T-cell (primary cell): ENCODE data around the gene MEPE. TPM values are rescaled to one million over a fixed set of nuclear protein-coding genes. Genes with fewer than 3 reads are reported as not detected.

Experiments used
- ATAC-seq, 4 experiments: fragments of 200-7000 bp in 3 of 4; fragments of 150-1000 bp in 1 of 4; cut with Tn5 transposase; replicated peaks in 1 of 4; 1 replicate in 3 of 4; 2 replicates in 1 of 4; pipeline ENCODE4 v1.10.0; 2021; ENCODE audit warnings: moderate library complexity in 3 of 4, mild to moderate bottlenecking in 2 of 4, moderate number of reproducible peaks in 1 of 4
- CTCF ChIA-PET, 2 donors: fragments of 300-600 bp; sonication (Branson Sonifier 250); formaldehyde crosslinking; loops; one replicate each; lab custom pipeline; 2022; ENCODE audit warnings: antibody characterized with exemption in 2 of 2; lab: Charles Lee
- POLR2A ChIA-PET, 2 donors: fragments of 300-600 bp; sonication (Branson Sonifier 250); formaldehyde crosslinking; loops; one replicate each; lab custom pipeline; 2022; ENCODE audit warnings: antibody characterized with exemption in 2 of 2; lab: Charles Lee
- DNase-seq, 35 experiments: peaks; one replicate each; pipeline versions ENCODE4 v3.0.0 to v3.0.0-alpha.2; 2013 to 2023
- H3K27ac ChIP-seq: one replicate; pipeline ENCODE4 v1.5.1; 2013; ENCODE audit warnings: low read length
- H3K27me3 ChIP-seq, 2 experiments: replicated peaks in 1 of 2; 1 replicate in 1 of 2; 2 replicates in 1 of 2; pipeline versions ENCODE4 v1.6.1 to v1.7.0; 2013; ENCODE audit warnings: low read length in 1 of 2, mixed read lengths in 1 of 2; ENCODE audit not compliant: control insufficient read depth in 2 of 2, insufficient read depth in 2 of 2; ENCODE audit errors: extremely low read depth in 1 of 2
- H3K36me3 ChIP-seq, 2 donors: 1 replicate in 1 of 2; 2 replicates in 1 of 2; pipeline versions ENCODE4 v1.6.1 to v1.7.0; 2013; ENCODE audit warnings: low read length in 1 of 2; ENCODE audit not compliant: control insufficient read depth in 2 of 2, insufficient read depth in 1 of 2; ENCODE audit errors: extremely low read depth in 1 of 2
- H3K4me1 ChIP-seq, 2 experiments: 1 replicate in 1 of 2; 2 replicates in 1 of 2; pipeline versions ENCODE4 v1.6.1 to v1.7.0; 2013; ENCODE audit warnings: low read length in 2 of 2, mixed read lengths in 1 of 2; ENCODE audit not compliant: insufficient read depth in 2 of 2, control insufficient read depth in 1 of 2; ENCODE audit errors: extremely low read depth in 1 of 2
- H3K4me3 ChIP-seq, 2 donors: 1 replicate in 1 of 2; 2 replicates in 1 of 2; pipeline versions ENCODE4 v1.5.1 to v1.7.0; 2013; ENCODE audit warnings: mild to moderate bottlenecking in 2 of 2, low read length in 1 of 2, moderate library complexity in 1 of 2; ENCODE audit not compliant: control insufficient read depth in 1 of 2; ENCODE audit errors: extremely low read depth in 1 of 2
- H3K9me3 ChIP-seq: 2 replicates; pipeline ENCODE4 v1.7.0; 2013
- H3K27ac Mint-ChIP-seq, 2 donors: one replicate each; pipeline ENCODE4 v1.8.0; 2020 to 2021; ENCODE audit warnings: mild to moderate bottlenecking in 2 of 2, mixed read lengths in 2 of 2
- H3K27me3 Mint-ChIP-seq, 2 donors: one replicate each; pipeline ENCODE4 v1.8.0; 2021 to 2022; ENCODE audit warnings: mixed read lengths in 2 of 2
- H3K36me3 Mint-ChIP-seq: one replicate; pipeline ENCODE4 v1.8.0; 2021; ENCODE audit warnings: mixed read lengths
- H3K4me1 Mint-ChIP-seq, 3 donors: one replicate each; pipeline ENCODE4 v1.8.0; 2020 to 2022; ENCODE audit warnings: mixed read lengths in 3 of 3, mild to moderate bottlenecking in 1 of 3
- H3K4me3 Mint-ChIP-seq, 3 donors: one replicate each; pipeline ENCODE4 v1.8.0; 2020 to 2022; ENCODE audit warnings: mild to moderate bottlenecking in 3 of 3, mixed read lengths in 3 of 3, moderate library complexity in 3 of 3
- H3K9me3 Mint-ChIP-seq, 3 donors: one replicate each; pipeline ENCODE4 v1.8.0; 2020 to 2022; ENCODE audit warnings: mixed read lengths in 3 of 3
- WGBS: methylation state at CpG from one replicate; pipeline ENCODE4 v1.1.5; 2013; ENCODE audit warnings: missing lambda C conversion rate; ENCODE audit not compliant: insufficient coverage; 5-methylcytosine and 5-hydroxymethylcytosine counted together
- total RNA-seq, 35 experiments: library from RNA in 6 of 35; stranded (reverse) in 6 of 35; fragments of 120-200 nt in 1 of 35; gene quantifications; one replicate each; pipeline versions ENCODE4 v1.2.1 to v1.2.4 and lab custom pipeline; 2013 to 2026

The MEPE gene
- total RNA-seq, 5 donors from 2014 or later (not counting 1 experiment from before 2014, with no cell fraction given) = not detected

DNA sequence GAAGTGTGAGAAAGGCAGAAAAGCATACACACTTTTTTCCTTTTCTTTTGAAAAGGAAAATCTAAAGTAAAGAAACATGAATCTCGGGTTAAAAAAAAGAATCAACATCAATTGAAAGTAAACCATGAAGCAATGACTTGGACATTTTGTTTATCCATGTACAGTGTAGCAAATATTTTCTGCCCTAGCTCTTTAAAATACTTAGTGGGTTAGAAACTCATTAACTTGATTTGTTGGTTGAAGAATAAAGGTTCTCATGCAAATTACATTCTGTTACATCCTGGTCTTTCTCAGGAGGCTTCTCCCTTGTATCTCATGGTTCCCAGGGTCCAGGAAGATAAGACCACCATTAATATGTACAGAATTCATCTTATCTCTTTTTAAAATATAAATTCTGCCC lies 9.0 kb upstream of the MEPE start:
- Mint-ChIP-seq H3K9me3 (no peaks in the 10 kb centered on the region), H3K36me3 (no peaks in the 10 kb centered on the region), H3K27ac (no peak overlapping the region), H3K4me1 (no peaks in the 10 kb centered on the region), H3K27me3 (peaks cover 13 to 27% of the 10 kb centered on the region in 2 donors), H3K4me3 (no peak overlapping the region)
- ATAC-seq (no peak), DNase-seq (no peak)
- Histone ChIP-seq H3K27ac (no peak overlapping the region), H3K4me1 (no peaks in the 10 kb centered on the region), H3K27me3 (peaks cover 0 to 12% of the 10 kb centered on the region in 2 experiments), H3K4me3 (no peak overlapping the region), H3K36me3 (no peaks in the 10 kb centered on the region), H3K9me3 (no peaks in the 10 kb centered on the region)
- CTCF ChIA-PET = no interaction called here
- no CpG with 5 or more reads among the region's 1 CpG for WGBS
- POLR2A ChIA-PET = interaction anchor here in 1 of 2 donors (0.6 kb wide), 1 partner anchor 1781 kb away, joined by 3 read pairs; no protein-coding TSS in a partner anchor

DNA sequence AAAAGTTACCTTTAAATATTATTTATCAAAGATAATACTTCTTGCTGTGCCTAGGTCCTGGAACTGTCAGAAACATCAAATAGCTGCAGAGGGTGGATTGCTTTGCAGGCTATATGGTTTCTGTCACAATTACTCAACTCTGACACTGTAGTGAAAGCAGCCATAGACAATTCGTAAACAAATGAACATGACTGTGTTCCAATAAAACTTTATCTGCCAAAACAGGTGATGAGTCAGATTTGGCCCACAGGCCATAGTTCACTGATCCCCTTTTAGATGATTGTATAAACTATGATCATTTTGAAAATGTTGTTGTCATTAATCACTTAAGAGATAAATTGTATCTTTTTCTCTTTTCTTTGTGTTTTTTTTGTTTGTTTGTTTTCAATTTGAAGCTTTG lies 8.4 kb upstream of the MEPE start:
- no peak for DNase-seq
- ChIA-PET POLR2A (interaction anchor here in 1 of 2 donors (0.6 kb wide), 1 partner anchor 1782 kb away, joined by 3 read pairs; no protein-coding TSS in a partner anchor), CTCF (no interaction called here)
- Mint-ChIP-seq H3K27ac (no peak overlapping the region), H3K36me3 (no peaks in the 10 kb centered on the region), H3K4me1 (no peaks in the 10 kb centered on the region), H3K27me3 (peaks cover 13 to 22% of the 10 kb centered on the region in 2 donors), H3K4me3 (no peak overlapping the region), H3K9me3 (no peaks in the 10 kb centered on the region)
- Histone ChIP-seq H3K4me1 (no peaks in the 10 kb centered on the region), H3K27me3 (peaks cover 0 to 7% of the 10 kb centered on the region in 2 experiments), H3K9me3 (no peaks in the 10 kb centered on the region), H3K4me3 (no peak overlapping the region), H3K36me3 (no peaks in the 10 kb centered on the region), H3K27ac (no peak overlapping the region)
- WGBS = no CpG with 5 or more reads among the region's 1 CpG
- no peak for ATAC-seq

DNA sequence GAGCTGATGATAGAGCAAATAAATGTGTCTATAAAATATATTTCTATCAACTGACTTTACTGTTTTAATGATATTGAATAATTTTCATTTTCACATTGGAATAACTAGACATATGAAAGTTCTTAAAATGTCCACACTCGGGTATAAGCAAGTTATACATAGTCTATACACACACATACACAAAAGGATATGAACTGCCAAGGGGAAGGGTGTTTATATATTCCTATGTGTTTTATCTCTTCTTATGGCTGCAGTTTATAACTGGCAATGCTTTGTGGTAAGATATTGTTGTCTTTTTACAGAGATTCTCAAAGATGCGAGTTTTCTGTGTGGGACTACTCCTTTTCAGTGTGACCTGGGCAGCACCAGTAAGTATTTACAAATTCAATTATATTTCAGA lies 1.6 kb downstream of the MEPE start:
- Histone ChIP-seq H3K9me3 (no peaks in the 10 kb centered on the region), H3K27me3 (no peaks in the 10 kb centered on the region), H3K27ac (no peak overlapping the region), H3K4me3 (no peak overlapping the region), H3K4me1 (no peaks in the 10 kb centered on the region), H3K36me3 (no peaks in the 10 kb centered on the region)
- H3K27me3 Mint-ChIP-seq = peaks cover 2 to 14% of the 10 kb centered on the region in 2 donors
- CTCF ChIA-PET = no interaction called here
- no peak overlapping the region for H3K4me3 Mint-ChIP-seq
- POLR2A ChIA-PET = no interaction called here
- ATAC-seq (no peak), DNase-seq (no peak)
- no peaks in the 10 kb centered on the region for H3K9me3 Mint-ChIP-seq
- H3K36me3 Mint-ChIP-seq = no peaks in the 10 kb centered on the region
- H3K27ac Mint-ChIP-seq = no peak overlapping the region
- no peaks in the 10 kb centered on the region for H3K4me1 Mint-ChIP-seq
- no CpG with 5 or more reads among the region's 2 CpGs for WGBS

DNA sequence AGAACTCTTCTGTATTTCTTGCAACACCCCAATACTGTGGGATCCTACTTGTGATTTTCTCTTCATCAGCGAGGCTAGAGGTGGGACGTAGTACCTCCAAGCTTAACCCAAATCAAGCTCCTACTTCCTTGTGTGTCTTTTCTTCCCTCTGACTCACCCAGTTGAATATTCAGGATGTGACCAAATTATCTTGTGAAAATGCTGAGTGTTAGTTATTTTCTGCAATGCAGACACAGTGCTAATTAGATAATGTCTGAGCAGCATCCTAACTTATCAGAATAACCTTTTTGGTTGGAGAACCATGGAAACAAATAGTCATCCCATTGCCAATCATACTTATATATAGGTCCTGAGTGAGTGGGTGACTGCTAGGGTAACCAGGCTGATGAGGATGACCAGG lies 2.4 kb downstream of the MEPE start:
- H3K27me3 Mint-ChIP-seq = peaks cover 4 to 9% of the 10 kb centered on the region in 2 donors
- no peak overlapping the region for H3K4me3 Mint-ChIP-seq
- no peaks in the 10 kb centered on the region for H3K4me1 Mint-ChIP-seq
- no peak overlapping the region for H3K4me3 ChIP-seq
- H3K27ac ChIP-seq = no peak overlapping the region
- H3K9me3 ChIP-seq = no peaks in the 10 kb centered on the region
- WGBS = no CpG with 5 or more reads among the region's 2 CpGs
- no peaks in the 10 kb centered on the region for H3K27me3 ChIP-seq
- H3K27ac Mint-ChIP-seq = no peak overlapping the region
- ATAC-seq (no peak), DNase-seq (no peak)
- POLR2A ChIA-PET = no interaction called here
- no peaks in the 10 kb centered on the region for H3K36me3 ChIP-seq
- no peaks in the 10 kb centered on the region for H3K9me3 Mint-ChIP-seq
- no peaks in the 10 kb centered on the region for H3K36me3 Mint-ChIP-seq
- H3K4me1 ChIP-seq = no peaks in the 10 kb centered on the region
- CTCF ChIA-PET = interaction anchor here in 1 of 2 donors (0.7 kb wide), 1 partner anchor 13 kb away, joined by 3 read pairs; no protein-coding TSS in a partner anchor

DNA sequence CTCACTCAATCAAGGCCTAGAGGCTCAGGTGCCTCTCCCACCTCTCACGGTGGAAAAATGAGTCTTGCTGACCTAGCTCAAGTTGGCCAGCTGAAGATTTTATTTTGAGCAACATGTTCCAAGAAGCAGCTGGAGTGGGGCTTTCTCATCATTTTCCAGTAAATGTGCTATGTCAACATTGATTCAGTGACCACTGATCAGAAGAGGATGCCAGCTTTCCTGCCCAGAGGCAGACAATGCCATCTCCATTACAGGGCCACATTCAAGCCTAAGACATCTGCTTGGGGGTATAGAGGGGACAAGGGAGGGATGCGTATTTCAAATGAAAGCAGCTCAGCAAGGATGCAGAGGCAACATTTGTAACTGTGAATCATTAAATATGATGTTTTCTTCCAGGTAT lies 3.0 kb downstream of the MEPE start:
- 100% methylated on average over 1 of the region's 2 CpGs for WGBS
- Histone ChIP-seq H3K9me3 (no peaks in the 10 kb centered on the region), H3K27me3 (no peaks in the 10 kb centered on the region), H3K4me3 (no peak overlapping the region), H3K36me3 (no peaks in the 10 kb centered on the region), H3K4me1 (no peaks in the 10 kb centered on the region), H3K27ac (no peak overlapping the region)
- Mint-ChIP-seq H3K4me3 (no peak overlapping the region), H3K27ac (no peak overlapping the region), H3K36me3 (no peaks in the 10 kb centered on the region), H3K27me3 (peaks cover 8 to 11% of the 10 kb centered on the region in 2 donors), H3K4me1 (no peaks in the 10 kb centered on the region), H3K9me3 (no peaks in the 10 kb centered on the region)
- DNase-seq (no peak), ATAC-seq (no peak)
- CTCF ChIA-PET = interaction anchor here (0.6 to 0.7 kb wide), 2 partner anchors 8 to 13 kb away, joined by 3 read pairs; no protein-coding TSS in a partner anchor
- POLR2A ChIA-PET = no interaction called here

DNA sequence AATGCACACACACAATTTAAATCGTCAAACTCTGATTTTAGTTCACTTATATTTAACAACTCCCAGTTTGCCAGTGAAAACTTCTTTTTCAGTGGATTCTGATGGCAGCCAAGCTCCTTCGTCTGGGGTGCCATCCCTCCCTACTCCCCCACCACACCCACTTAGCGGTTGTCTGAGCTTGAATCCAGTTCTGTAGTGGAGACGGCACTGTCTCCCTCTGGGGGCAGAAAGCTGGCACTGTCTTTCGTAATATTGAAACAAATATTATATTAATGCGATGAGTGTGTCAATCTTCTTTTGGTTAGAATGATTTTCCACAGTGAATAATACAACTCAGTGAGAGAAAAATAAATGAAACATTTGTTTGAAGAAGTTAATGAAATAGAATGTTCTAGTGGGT lies 5.4 kb downstream of the MEPE start:
- Mint-ChIP-seq H3K4me3 (no peak overlapping the region), H3K27ac (no peak overlapping the region), H3K36me3 (no peaks in the 10 kb centered on the region), H3K9me3 (no peaks in the 10 kb centered on the region), H3K27me3 (peaks cover 12 to 20% of the 10 kb centered on the region in 2 donors), H3K4me1 (no peaks in the 10 kb centered on the region)
- CTCF ChIA-PET = interaction anchor here in 1 of 2 donors (0.9 to 1.7 kb wide), 3 partner anchors 10 to 15 kb away, joined by 3 to 5 read pairs (median 3); no protein-coding TSS in a partner anchor
- H3K9me3 ChIP-seq = no peaks in the 10 kb centered on the region
- H3K27ac ChIP-seq = no peak overlapping the region
- WGBS = 90% methylated on average over 1 of the region's 6 CpGs
- H3K4me1 ChIP-seq = no peaks in the 10 kb centered on the region
- DNase-seq (no peak), ATAC-seq (no peak)
- H3K27me3 ChIP-seq = no peaks in the 10 kb centered on the region
- no peaks in the 10 kb centered on the region for H3K36me3 ChIP-seq
- POLR2A ChIA-PET = no interaction called here
- no peak overlapping the region for H3K4me3 ChIP-seq
